ENCODE measurements around the gene RPS6KB2.
"Not testable (repeated sequence)": the region's sequence is repeated elsewhere in the genome, so short reads cannot be mapped to it uniquely, and the experiment has no call there.

Gene RPS6KB2

DNA sequence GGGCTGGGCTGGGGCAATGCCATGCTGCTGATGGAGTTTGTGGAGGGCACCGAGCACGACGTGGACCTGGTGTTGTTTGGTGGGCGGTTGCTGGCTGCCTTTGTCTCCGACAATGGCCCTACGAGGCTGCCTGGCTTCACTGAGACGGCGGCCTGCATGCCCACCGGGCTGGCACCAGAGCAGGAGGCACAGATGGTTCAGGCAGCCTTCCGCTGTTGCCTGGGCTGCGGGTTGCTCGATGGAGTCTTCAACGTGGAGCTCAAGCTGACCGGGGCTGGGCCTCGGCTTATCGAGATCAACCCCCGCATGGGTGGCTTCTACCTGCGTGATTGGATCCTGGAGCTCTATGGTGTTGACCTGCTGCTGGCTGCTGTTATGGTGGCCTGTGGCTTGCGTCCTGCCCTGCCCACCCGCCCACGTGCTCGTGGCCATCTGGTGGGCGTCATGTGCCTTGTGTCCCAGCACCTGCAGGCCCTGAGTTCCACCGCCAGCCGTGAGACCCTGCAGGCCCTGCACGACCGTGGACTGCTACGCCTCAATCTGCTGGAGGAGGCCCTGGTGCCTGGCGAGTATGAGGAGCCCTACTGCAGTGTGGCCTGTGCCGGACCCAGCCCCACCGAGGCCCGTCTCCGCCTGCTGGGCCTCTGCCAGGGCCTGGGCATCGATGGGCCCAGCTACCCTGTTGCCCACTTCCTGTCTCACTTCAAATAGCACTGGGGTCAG lies 4.2 kb upstream of the RPS6KB2 start:
- Histone ChIP-seq H3K4me3 (IDR thresholded peaks at IDR 0.05; ENCODE audit: insufficient read depth, low read depth, low read length) (no peak overlapping the region), H2AFZ (ENCODE audit: low read depth) (no peak overlapping the region), H4K20me1 (ENCODE audit: insufficient read depth) (no peaks in the 10 kb centered on the region), H3K27me3 (ENCODE audit: insufficient read depth, low read depth) (no peaks in the 10 kb centered on the region), H3K79me2 (ENCODE audit: insufficient read depth, low read depth) (peaks cover 6% of the 10 kb centered on the region), H3K27ac (no peak overlapping the region), H3K9ac (no peak overlapping the region), H3K4me2 (no peak overlapping the region), H3K36me3 (ENCODE audit: insufficient read depth) (no peaks in the 10 kb centered on the region), H3K4me1 (ENCODE audit: low read depth, poor library complexity, severe bottlenecking) (peaks cover 12% of the 10 kb centered on the region)
- TF ChIP-seq, protein P1, sequence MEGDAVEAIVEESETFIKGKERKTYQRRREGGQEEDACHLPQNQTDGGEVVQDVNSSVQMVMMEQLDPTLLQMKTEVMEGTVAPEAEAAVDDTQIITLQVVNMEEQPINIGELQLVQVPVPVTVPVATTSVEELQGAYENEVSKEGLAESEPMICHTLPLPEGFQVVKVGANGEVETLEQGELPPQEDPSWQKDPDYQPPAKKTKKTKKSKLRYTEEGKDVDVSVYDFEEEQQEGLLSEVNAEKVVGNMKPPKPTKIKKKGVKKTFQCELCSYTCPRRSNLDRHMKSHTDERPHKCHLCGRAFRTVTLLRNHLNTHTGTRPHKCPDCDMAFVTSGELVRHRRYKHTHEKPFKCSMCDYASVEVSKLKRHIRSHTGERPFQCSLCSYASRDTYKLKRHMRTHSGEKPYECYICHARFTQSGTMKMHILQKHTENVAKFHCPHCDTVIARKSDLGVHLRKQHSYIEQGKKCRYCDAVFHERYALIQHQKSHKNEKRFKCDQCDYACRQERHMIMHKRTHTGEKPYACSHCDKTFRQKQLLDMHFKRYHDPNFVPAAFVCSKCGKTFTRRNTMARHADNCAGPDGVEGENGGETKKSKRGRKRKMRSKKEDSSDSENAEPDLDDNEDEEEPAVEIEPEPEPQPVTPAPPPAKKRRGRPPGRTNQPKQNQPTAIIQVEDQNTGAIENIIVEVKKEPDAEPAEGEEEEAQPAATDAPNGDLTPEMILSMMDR (conservative IDR thresholded peaks at IDR 0.05; ENCODE audit: low read depth, low read length), result no peak

DNA sequence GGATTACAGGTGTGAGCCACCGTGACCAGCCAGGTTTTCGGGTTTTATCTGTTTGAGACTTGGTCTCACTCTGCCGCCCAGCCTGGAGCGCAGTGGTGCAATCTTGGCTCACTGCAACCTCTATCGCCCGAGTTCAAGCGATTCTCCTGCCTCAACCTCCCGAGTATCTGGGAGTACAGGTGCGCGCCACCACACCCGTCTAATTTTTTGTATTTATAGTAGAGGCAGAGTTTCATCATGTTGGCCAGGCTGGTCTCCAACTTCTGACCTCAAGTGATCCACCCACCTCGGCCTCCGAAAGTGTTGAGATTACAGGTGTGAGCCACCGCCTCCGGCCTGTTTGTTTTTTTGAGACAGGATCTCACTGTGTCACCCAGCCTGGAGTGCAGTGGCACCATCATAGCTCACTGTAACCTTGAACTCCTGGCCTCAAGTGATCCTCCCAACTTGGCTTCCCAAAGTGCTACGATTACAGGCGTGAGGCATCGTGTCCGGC lies 882 bp upstream of the RPS6KB2 start:
- not testable (repeated sequence) for H3K36me3 ChIP-seq (ENCODE audit: insufficient read depth); H4K20me1 ChIP-seq (ENCODE audit: insufficient read depth); H3K4me3 ChIP-seq (IDR thresholded peaks at IDR 0.05; ENCODE audit: insufficient read depth, low read depth, low read length); H3K27me3 ChIP-seq (ENCODE audit: insufficient read depth, low read depth); H3K4me1 ChIP-seq (ENCODE audit: low read depth, poor library complexity, severe bottlenecking)
- peaks cover 19% of the 10 kb centered on the region for H3K79me2 ChIP-seq (ENCODE audit: insufficient read depth, low read depth)
- H2AFZ ChIP-seq (ENCODE audit: low read depth), result peak overlapping the region; percentile 74
- H3K9ac ChIP-seq, result peak overlapping the region; percentile 77; the same call in 1 of the 2 replicates
- peak overlapping the region; percentile 59 for H3K4me2 ChIP-seq
- peak overlapping the region; percentile 72 for H3K27ac ChIP-seq

DNA sequence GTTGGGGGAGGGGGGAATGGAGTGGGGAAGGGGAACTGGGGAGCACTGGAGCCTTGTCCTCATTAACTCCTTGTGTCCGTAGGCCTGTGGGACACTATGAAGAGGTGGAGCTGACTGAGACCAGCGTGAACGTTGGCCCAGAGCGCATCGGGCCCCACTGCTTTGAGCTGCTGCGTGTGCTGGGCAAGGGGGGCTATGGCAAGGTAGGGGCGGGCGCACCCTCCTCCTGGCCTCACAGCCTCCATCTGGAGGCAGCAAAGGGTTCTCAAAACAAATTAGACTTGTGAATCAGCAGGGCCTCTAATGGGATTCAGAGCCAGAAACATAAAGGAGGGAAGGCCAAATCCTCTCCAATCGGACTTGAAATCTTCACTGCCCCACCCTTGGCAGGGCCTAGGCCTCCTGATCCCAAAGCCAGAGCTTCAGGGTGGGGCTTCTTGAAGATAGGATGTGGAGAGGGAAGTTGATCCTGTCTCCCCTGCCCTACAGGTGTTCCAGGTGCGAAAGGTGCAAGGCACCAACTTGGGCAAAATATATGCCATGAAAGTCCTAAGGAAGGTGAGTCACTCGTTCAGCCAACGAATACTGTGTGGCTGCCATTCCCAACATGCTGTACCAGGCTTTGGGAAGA lies 859 bp downstream of the RPS6KB2 start:
- no peak overlapping the region for H3K27ac ChIP-seq
- TF ChIP-seq, protein P1 (conservative IDR thresholded peaks at IDR 0.05; ENCODE audit: low read depth, low read length), result no peak
- no peaks in the 10 kb centered on the region for H3K27me3 ChIP-seq (ENCODE audit: insufficient read depth, low read depth)
- H3K36me3 ChIP-seq (ENCODE audit: insufficient read depth), result no peaks in the 10 kb centered on the region
- H3K4me3 ChIP-seq (IDR thresholded peaks at IDR 0.05; ENCODE audit: insufficient read depth, low read depth, low read length), result no peak overlapping the region
- peaks cover 19% of the 10 kb centered on the region for H3K79me2 ChIP-seq (ENCODE audit: insufficient read depth, low read depth)
- no peak overlapping the region for H2AFZ ChIP-seq (ENCODE audit: low read depth)
- peak overlapping the region; percentile 77 for H3K9ac ChIP-seq
- H3K4me1 ChIP-seq (ENCODE audit: low read depth, poor library complexity, severe bottlenecking), result peaks cover 8% of the 10 kb centered on the region
- H4K20me1 ChIP-seq (ENCODE audit: insufficient read depth), result no peaks in the 10 kb centered on the region
- peak overlapping the region; percentile 71 for H3K4me2 ChIP-seq

DNA sequence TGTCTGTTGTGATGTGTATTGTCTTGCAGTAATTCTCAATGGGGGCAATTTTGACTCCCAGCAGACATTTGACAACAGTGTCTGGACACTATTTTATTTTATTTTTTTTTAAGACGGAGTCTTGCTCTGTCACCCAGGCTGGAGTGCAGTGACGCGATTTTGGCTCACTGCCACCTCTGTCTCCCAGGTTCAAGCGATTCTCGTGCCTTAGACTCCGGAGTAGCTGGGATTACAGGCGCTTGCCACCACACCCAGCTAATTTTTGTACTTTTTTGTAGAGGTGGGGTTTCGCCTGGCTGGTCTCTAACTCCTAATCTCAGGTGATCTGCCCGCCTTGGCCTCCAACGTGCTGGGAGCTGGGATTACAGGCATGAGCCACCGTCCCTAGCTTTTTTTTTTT lies 1.4 kb downstream of the RPS6KB2 start:
- H3K4me3 ChIP-seq (IDR thresholded peaks at IDR 0.05; ENCODE audit: insufficient read depth, low read depth, low read length), result no peak overlapping the region
- H3K79me2 ChIP-seq (ENCODE audit: insufficient read depth, low read depth), result peaks cover 19% of the 10 kb centered on the region
- H3K36me3 ChIP-seq (ENCODE audit: insufficient read depth), result no peaks in the 10 kb centered on the region
- H3K27me3 ChIP-seq (ENCODE audit: insufficient read depth, low read depth), result no peaks in the 10 kb centered on the region
- no peak overlapping the region for H2AFZ ChIP-seq (ENCODE audit: low read depth)
- no peak overlapping the region for H3K27ac ChIP-seq
- TF ChIP-seq, protein P1 (conservative IDR thresholded peaks at IDR 0.05; ENCODE audit: low read depth, low read length), result no peak
- no peaks in the 10 kb centered on the region for H4K20me1 ChIP-seq (ENCODE audit: insufficient read depth)
- no peak overlapping the region; the same call in 1 of the 2 replicates for H3K4me2 ChIP-seq
- H3K9ac ChIP-seq, result no peak overlapping the region
- peaks cover 8% of the 10 kb centered on the region for H3K4me1 ChIP-seq (ENCODE audit: low read depth, poor library complexity, severe bottlenecking)
